A549 treated with RU486 at 1 μM for 4 hours (cell line): ENCODE data around the gene MS4A15. TPM values are rescaled to one million over a fixed set of nuclear protein-coding genes. Genes with fewer than 3 reads are reported as not detected.

Source experiments
- total RNA-seq: library from RNA; stranded (reverse); fragments of 200-300 nt; extraction: Qiagen RNA extraction; gene quantifications from 5 replicates; pipeline ENCODE4 v1.2.3, GENCODE V29; 2022; ENCODE audit warnings: low read depth

MS4A15 gene
- total RNA-seq = not detected in 5 replicates

DNA sequence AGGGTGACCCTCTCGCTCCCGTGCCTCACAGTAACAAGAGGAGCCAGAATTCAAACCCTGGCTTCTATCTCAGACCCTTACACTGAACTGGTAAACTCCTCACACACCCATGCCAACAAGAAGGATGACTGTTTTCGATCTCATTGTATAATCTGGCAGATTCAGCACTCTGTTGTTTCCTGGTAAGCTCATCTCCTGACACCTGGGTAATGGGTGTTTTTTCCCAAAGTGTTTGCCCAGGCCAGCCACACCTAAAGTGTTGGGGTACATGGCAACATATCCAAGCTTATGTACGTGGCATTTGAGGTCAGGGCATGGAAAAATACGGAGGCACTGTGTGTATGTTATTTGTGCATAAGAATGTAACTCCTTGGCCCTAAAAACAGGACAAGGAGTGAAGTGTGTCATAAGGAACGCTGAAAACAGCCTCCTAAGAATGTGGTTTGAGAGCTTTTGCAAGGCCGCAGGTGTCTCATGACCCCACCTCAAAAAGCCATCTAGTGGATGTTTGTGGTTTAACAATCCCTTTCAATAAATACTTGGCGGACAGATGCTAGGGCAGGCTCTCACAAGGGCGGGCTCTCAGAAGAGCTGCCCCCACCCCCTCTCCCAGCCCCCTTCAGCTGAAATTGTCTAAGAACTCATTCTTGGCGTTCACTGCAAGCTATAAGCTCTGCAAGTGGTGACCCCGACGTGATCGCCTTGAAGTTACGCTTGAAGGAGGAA is at the start of gene MS4A15:
Gene MS4A15, plus strand, starts transcription at position 561 of the 726 bp plus-strand sequence. CDS start 6,867 bp downstream, outside the sequence.

DNA sequence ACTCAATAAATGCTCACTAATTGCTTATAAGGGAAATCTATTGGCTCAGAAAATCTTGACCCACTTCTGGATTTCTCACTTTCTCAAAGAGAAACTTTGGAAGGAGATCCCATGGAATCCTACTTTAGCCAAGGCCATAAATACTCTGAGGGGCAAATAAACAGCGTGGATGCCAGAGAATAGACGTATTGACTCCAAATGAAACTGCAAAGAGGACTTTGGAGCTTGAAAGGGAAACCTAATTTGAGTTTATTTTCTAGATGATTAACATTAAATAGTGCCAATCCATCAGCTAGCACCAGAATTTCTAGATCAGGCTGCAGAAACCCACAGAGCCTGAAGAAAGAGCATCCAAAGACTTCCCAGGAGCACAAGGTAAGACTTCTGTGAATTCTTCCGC is 32.2 kb upstream of the MS4A15 start, which contains the start of gene MS4A18:
Gene MS4A18, plus strand, starts transcription at position 301 of the 400 bp plus-strand sequence.

DNA sequence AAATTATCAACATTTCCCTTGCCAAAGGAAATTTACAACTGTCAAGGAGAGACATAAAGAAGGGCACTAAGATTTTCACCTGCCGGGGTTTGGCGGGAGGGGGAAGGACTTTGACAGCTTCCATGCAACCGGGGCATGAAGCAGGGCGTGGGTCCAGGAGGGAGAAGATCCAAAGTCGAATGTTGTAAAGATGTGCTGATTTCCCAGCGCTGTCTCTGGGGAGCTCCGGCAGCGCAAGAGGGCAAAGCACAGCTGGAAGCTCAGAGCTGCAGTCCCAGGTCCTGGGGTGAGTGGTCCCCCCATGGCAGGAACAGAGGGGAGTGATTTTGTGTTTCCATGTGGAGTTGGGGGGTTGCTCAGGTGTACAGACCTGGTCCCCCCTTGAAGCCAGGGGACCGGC is 28.5 kb downstream of the MS4A15 start, which contains the start of gene MS4A10:
Gene MS4A10, plus strand, starts transcription at position 198 of the 400 bp plus-strand sequence. CDS start 5,003 bp downstream, outside the sequence.

Other genes starting within 250 kb of the MS4A15 start
- gene MS4A13, start 241.5 kb upstream of the MS4A15 start, total RNA-seq = not detected in 5 replicates
- gene MS4A8, start 57.3 kb upstream of the MS4A15 start, total RNA-seq = not detected in 5 replicates
- gene MS4A18, start 32.1 kb upstream of the MS4A15 start, total RNA-seq = not detected in 5 replicates
- not detected in 5 replicates for gene MS4A10, start 28.5 kb downstream of the MS4A15 start, total RNA-seq
- 84.9 to 115 TPM (median 101 TPM) in 5 replicates for gene CCDC86, start 85.2 kb downstream of the MS4A15 start, total RNA-seq
- 0.05 to 0.06 TPM (median 0.06 TPM) in 3 of 5 replicates, not detected in the others for gene PTGDR2, start 99.1 kb downstream of the MS4A15 start, total RNA-seq
- 0.15 to 0.58 TPM (median 0.21 TPM) in 4 of 5 replicates, not detected in the other for gene ZP1, start 110.7 kb downstream of the MS4A15 start, total RNA-seq
- gene PRPF19, start 149.7 kb downstream of the MS4A15 start, total RNA-seq = 159 to 198 TPM (median 187 TPM) in 5 replicates
- 93.9 to 131 TPM (median 121 TPM) in 5 replicates for gene TMEM109, start 157.3 kb downstream of the MS4A15 start, total RNA-seq
- gene TMEM132A, start 167.6 kb downstream of the MS4A15 start, total RNA-seq = 103 to 179 TPM (median 165 TPM) in 5 replicates
- gene SLC15A3, start 195.3 kb downstream of the MS4A15 start, total RNA-seq = not detected in 5 replicates
- gene CD6, start 214.8 kb downstream of the MS4A15 start, total RNA-seq = 0.08 to 0.18 TPM (median 0.13 TPM) in 3 of 5 replicates, not detected in the others